Caco-2 (cell line): ENCODE results near the gene TNFRSF25. TPM values are rescaled to one million over a fixed set of nuclear protein-coding genes. Genes with fewer than 3 reads are reported as not detected.

Source experiments
- BruUV-seq: library from RNA; stranded (reverse); fragments of 400-500 nt; replicated peaks from 2 replicates; lab custom pipeline; 2021; lab: Mats Ljungman, UMichigan
- CTCF ChIA-PET: fragments of 300-600 bp; sonication (Branson Sonifier 250); formaldehyde crosslinking; loops from one replicate; lab custom pipeline; 2022; ENCODE audit warnings: antibody characterized with exemption; lab: Charles Lee
- POLR2A ChIA-PET: fragments of 300-600 bp; sonication (Branson Sonifier 250); formaldehyde crosslinking; loops from one replicate; lab custom pipeline; 2022; ENCODE audit warnings: antibody characterized with exemption; lab: Charles Lee
- DNase-seq, 2 experiments: peaks; one replicate each; pipeline versions ENCODE4 v3.0.0 to v3.0.0-alpha.2; 2020 to 2022
- H3K27me3 ChIP-seq: replicated peaks from 2 replicates; pipeline ENCODE4 v1.6.0; 2011; ENCODE audit warnings: low read length; ENCODE audit not compliant: control insufficient read depth, insufficient read depth
- H3K36me3 ChIP-seq: 2 replicates; pipeline ENCODE4 v1.5.1; 2011; ENCODE audit warnings: low read length; ENCODE audit not compliant: control insufficient read depth, insufficient read depth
- H3K4me1 ChIP-seq: fragments of 250-450 bp; sonication (Bioruptor Pico); 2 replicates; pipeline ENCODE4 v1.5.1; 2020; ENCODE audit warnings: mild to moderate bottlenecking
- H3K4me3 ChIP-seq: 2 replicates; pipeline ENCODE4 v1.5.1; 2011; ENCODE audit warnings: low read depth, mild to moderate bottlenecking, control low read depth, low read length
- H3K9me3 ChIP-seq: fragments of 250-450 bp; sonication (Bioruptor Pico); 2 replicates; pipeline ENCODE4 v1.5.1; 2020; ENCODE audit warnings: mild to moderate bottlenecking, moderate library complexity
- H3K27ac Mint-ChIP-seq: one replicate; pipeline ENCODE4 v1.8.0; 2022; ENCODE audit warnings: mixed read lengths; ENCODE audit not compliant: unreplicated experiment
- H3K27me3 Mint-ChIP-seq: one replicate; pipeline ENCODE4 v1.8.0; 2022; ENCODE audit warnings: mixed read lengths; ENCODE audit not compliant: insufficient read depth, unreplicated experiment
- H3K36me3 Mint-ChIP-seq: one replicate; pipeline ENCODE4 v1.8.0; 2022; ENCODE audit warnings: mild to moderate bottlenecking, mixed read lengths; ENCODE audit not compliant: insufficient read depth, unreplicated experiment
- H3K4me1 Mint-ChIP-seq: one replicate; pipeline ENCODE4 v1.8.0; 2022; ENCODE audit warnings: low read depth, mixed read lengths; ENCODE audit not compliant: unreplicated experiment
- H3K4me3 Mint-ChIP-seq: one replicate; pipeline ENCODE4 v1.8.0; 2022; ENCODE audit warnings: mild to moderate bottlenecking, moderate library complexity, mixed read lengths; ENCODE audit not compliant: unreplicated experiment
- H3K9me3 Mint-ChIP-seq: one replicate; pipeline ENCODE4 v1.8.0; 2022; ENCODE audit warnings: mixed read lengths; ENCODE audit not compliant: unreplicated experiment
- CTCF ChIP-seq, 2 experiments: fragments of 200-600 bp in 1 of 2; IDR thresholded peaks; 1 replicate in 1 of 2; 2 replicates in 1 of 2; pipeline versions ENCODE4 v1.5.1 to v1.8.0; 2011 to 2022; ENCODE audit warnings: antibody characterized with exemption in 1 of 2, control low read depth in 1 of 2, inconsistent platforms in 1 of 2, low read depth in 1 of 2, low read length in 1 of 2, mild to moderate bottlenecking in 1 of 2, moderate library complexity in 1 of 2; ENCODE audit not compliant: insufficient read depth in 1 of 2, severe bottlenecking in 1 of 2, unreplicated experiment in 1 of 2
- intact Hi-C: fragments of 100-400 bp; cut with micrococcal nuclease; formaldehyde crosslinking; loops from one replicate; pipeline ENCODE4 v1.10.0; 2022; ENCODE audit not compliant: unreplicated experiment
- total RNA-seq: library from RNA; stranded (reverse); gene quantifications from 2 replicates; pipeline ENCODE4 v1.2.3, GENCODE V29; 2022

Gene TNFRSF25
- total RNA-seq, 1 experiment from 2014 or later, result 16.3 TPM

DNA sequence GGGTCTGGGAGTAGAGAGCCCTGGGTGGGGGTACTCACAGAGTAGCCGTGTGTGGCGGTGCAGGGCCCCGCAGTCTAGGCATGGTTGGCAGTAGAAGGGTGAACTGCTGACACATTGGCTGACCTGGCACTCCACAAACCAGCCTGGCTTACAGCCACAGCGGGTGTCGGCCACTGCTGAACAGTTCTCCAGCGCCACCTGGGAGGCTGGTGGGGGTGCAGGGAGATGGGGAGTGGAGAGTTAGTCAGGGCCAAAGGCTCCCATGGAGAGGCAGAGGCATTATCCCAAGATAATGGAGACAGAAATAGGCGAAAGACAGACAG is 1.5 kb downstream of the TNFRSF25 start:
- intact Hi-C loops, result no loop called here
- TF ChIP-seq CTCF (IDR thresholded peaks at IDR 0.05; ENCODE audit: insufficient read depth in 1 of 2, low read depth in 1 of 2, low read length in 1 of 2, severe bottlenecking in 1 of 2, unreplicated experiment in 1 of 2), result peak in 1 of 2 experiments; percentile 32
- H3K9me3 Mint-ChIP-seq, result no peaks in the 10 kb centered on the region
- Histone ChIP-seq H3K36me3 (peaks cover 3% of the 10 kb centered on the region), H3K4me3 (no peak overlapping the region), H3K27me3 (no peaks in the 10 kb centered on the region), H3K9me3 (no peaks in the 10 kb centered on the region), H3K4me1 (no peaks in the 10 kb centered on the region)
- ChIA-PET CTCF (no interaction called here), POLR2A (no interaction called here)
- H3K27me3 Mint-ChIP-seq, result no peaks in the 10 kb centered on the region
- peaks cover 12% of the 10 kb centered on the region for H3K36me3 Mint-ChIP-seq
- BruUV-seq, result no TSS peak
- no peaks in the 10 kb centered on the region for H3K4me1 Mint-ChIP-seq
- no peak overlapping the region for H3K27ac Mint-ChIP-seq
- no peak overlapping the region for H3K4me3 Mint-ChIP-seq
- peak in 1 of 2 experiments; percentile 37 for DNase-seq

DNA sequence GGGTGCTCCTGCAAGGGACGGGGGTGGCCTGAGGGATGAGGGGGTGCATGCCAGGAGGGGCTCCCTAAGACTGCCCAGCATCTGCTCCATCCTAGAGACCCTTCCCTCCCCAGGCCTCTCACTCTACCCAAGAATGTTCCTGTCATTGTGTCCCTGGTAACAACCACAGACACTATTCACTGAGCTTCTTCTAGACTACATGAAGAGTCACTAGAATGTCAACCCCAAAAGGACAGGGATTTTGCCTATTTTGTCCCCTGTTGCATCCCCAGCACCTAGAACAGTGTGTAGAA is 2.9 kb downstream of the TNFRSF25 start:
- H3K4me1 Mint-ChIP-seq, result no peaks in the 10 kb centered on the region
- H3K9me3 Mint-ChIP-seq, result no peaks in the 10 kb centered on the region
- no peaks in the 10 kb centered on the region for H3K27me3 ChIP-seq
- no TSS peak for BruUV-seq
- no peak for DNase-seq
- ChIA-PET CTCF (interaction anchor here (0.6 kb wide), 1 partner anchor 18 kb away, joined by 7 read pairs; no protein-coding TSS in a partner anchor), POLR2A (no interaction called here)
- TF ChIP-seq CTCF (IDR thresholded peaks at IDR 0.05; ENCODE audit: insufficient read depth in 1 of 2, low read depth in 1 of 2, low read length in 1 of 2, severe bottlenecking in 1 of 2, unreplicated experiment in 1 of 2), result no peak
- no peaks in the 10 kb centered on the region for H3K9me3 ChIP-seq
- intact Hi-C loops, result no loop called here
- peaks cover 1% of the 10 kb centered on the region; the same call in 1 of the 2 replicates for H3K36me3 ChIP-seq
- peaks cover 12% of the 10 kb centered on the region for H3K36me3 Mint-ChIP-seq
- H3K27ac Mint-ChIP-seq, result no peak overlapping the region
- no peak overlapping the region for H3K4me3 ChIP-seq
- no peaks in the 10 kb centered on the region for H3K27me3 Mint-ChIP-seq
- no peak overlapping the region for H3K4me3 Mint-ChIP-seq
- H3K4me1 ChIP-seq, result no peaks in the 10 kb centered on the region

DNA sequence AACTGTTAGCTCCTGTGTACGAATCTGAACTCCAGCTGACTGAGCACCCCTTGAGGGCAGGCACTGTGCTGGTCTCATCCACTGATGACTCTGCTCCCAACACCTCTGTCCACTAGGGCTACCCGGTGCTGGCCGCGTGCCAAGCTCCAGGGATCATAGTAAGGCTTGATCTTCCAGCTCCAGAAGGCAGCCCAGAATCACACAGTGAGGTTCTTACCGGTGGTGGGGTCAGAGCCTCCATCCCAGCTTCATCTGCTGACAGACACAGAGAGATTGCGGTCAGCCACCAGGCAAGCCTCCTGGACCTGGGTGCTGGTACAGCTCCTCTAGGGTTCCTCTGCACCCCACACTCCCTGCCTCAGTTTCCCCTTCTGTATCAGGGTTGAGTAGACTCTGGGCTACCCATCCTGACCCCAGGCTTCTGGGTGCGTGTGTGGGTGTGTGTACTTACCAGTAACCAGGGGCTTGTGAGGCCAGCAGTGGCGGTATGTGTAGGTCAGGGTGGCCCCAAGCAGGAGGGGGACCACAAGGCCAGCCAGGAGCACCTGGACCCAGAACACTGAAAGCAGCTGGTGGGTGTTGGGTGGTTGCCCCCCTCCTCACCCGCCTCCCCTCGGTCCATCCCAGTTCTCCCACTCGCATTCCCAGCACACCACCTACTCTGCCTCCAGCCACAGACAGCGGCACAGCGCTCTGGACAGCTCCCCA is 3.4 kb downstream of the TNFRSF25 start:
- Histone ChIP-seq H3K27me3 (no peaks in the 10 kb centered on the region), H3K9me3 (no peaks in the 10 kb centered on the region), H3K4me1 (no peaks in the 10 kb centered on the region), H3K4me3 (no peak overlapping the region), H3K36me3 (peaks cover 1% of the 10 kb centered on the region; the same call in 1 of the 2 replicates)
- ChIA-PET CTCF (interaction anchor here (0.6 kb wide), 1 partner anchor 19 kb away, joined by 7 read pairs; no protein-coding TSS in a partner anchor), POLR2A (no interaction called here)
- H3K27ac Mint-ChIP-seq, result no peak overlapping the region
- intact Hi-C loops, result no loop called here
- BruUV-seq, result no TSS peak
- peaks cover 12% of the 10 kb centered on the region for H3K36me3 Mint-ChIP-seq
- no peaks in the 10 kb centered on the region for H3K27me3 Mint-ChIP-seq
- H3K9me3 Mint-ChIP-seq, result no peaks in the 10 kb centered on the region
- H3K4me1 Mint-ChIP-seq, result no peaks in the 10 kb centered on the region
- no peak overlapping the region for H3K4me3 Mint-ChIP-seq
- no peak for DNase-seq
- TF ChIP-seq CTCF (IDR thresholded peaks at IDR 0.05; ENCODE audit: insufficient read depth in 1 of 2, low read depth in 1 of 2, low read length in 1 of 2, severe bottlenecking in 1 of 2, unreplicated experiment in 1 of 2), result no peak
